Astrocyte of the cerebellum (primary cell): Measurements from ENCODE around the gene HTR5A.
"Not testable (repeated sequence)": the region's sequence is repeated elsewhere in the genome, so short reads cannot be mapped to it uniquely, and the experiment has no call there.

Source experiments
- DNase-seq: peaks from one replicate; pipeline ENCODE4 v3.0.0-alpha.2; 2011; ENCODE audit warnings: low read depth
- H3K4me3 ChIP-seq: 2 replicates; pipeline ENCODE4 v1.5.1; 2011; ENCODE audit warnings: mild to moderate bottlenecking, low read depth, low read length, moderate library complexity
- in situ Hi-C: cut with HindIII; loops from 2 replicates; pipeline ENCODE4 v1.10.0; 2017; ENCODE audit warnings: low sequenced_read_pairs
- TF ChIP-seq, protein P1 (sequence below): IDR thresholded peaks from 2 replicates; pipeline ENCODE4 v1.5.1; 2012; ENCODE audit warnings: low read length, low read depth, moderate library complexity, mild to moderate bottlenecking; ENCODE audit errors: missing control alignments

Gene HTR5A

DNA sequence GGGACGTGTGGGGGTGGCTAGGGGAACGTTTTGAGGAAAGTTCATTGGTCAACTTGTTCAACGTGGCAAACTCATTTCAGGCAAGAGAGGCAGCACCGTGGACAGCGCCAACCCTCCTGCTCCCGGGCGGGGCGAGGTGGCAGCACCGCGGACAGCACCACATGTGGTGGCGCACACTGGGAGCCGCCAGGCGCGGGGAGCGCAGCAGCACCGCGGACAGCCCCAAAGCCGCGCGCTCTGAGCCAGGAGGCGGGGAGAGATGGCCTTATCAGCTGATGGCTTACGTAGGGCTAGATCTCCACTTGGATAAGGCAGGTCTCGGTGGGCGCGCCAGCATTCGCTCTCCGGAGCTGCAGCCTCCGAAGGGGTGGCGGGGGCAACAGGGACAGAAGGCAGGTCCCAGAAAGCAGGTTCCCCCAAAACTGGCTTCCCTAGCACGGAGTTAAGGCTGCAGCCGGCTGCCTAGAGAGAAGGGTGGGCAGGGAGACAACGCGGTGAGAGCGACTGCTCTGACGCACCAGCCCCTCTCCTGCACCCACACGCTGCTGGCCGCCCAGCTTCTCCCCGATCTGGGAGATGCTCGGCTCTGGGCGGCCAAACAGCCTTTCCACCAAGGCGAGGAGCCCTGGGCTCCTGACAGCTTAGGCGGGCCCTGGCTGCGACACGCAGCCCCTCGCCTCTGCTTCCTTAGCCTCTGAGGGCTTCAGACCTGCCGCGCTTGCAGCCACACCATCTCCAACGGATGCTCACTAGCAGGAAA, at the start of gene HTR5A:
Gene HTR5A, plus strand, starts transcription at position 333 of the 760 bp plus-strand sequence. CDS start 576 bp downstream, outside the sequence.
- in situ Hi-C loops = no loop called here
- TF ChIP-seq, protein P1, sequence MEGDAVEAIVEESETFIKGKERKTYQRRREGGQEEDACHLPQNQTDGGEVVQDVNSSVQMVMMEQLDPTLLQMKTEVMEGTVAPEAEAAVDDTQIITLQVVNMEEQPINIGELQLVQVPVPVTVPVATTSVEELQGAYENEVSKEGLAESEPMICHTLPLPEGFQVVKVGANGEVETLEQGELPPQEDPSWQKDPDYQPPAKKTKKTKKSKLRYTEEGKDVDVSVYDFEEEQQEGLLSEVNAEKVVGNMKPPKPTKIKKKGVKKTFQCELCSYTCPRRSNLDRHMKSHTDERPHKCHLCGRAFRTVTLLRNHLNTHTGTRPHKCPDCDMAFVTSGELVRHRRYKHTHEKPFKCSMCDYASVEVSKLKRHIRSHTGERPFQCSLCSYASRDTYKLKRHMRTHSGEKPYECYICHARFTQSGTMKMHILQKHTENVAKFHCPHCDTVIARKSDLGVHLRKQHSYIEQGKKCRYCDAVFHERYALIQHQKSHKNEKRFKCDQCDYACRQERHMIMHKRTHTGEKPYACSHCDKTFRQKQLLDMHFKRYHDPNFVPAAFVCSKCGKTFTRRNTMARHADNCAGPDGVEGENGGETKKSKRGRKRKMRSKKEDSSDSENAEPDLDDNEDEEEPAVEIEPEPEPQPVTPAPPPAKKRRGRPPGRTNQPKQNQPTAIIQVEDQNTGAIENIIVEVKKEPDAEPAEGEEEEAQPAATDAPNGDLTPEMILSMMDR = no peak
- no peak within 1 kb of the TSS for H3K4me3 ChIP-seq
- DNase-seq = peak; percentile 77

DNA sequence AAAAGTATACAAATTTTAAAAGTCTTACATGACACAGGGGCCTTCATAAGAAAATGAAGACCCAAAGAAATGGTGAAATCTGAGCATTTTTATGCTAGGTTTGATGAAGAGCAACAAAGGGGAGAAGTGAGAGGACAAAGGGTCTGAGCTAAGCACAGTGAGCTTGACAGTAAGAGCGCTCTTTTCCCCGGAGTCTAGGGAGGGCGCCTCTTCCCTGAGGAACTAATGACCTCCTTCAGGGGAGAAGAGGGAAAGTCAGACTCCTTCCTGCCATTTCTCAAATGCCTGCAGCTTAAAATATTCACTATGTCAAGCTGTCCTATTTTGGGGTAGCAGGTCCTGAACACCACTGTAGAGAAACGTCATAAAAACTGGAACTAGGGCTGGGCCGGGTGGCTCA, 49.1 kb upstream of the HTR5A start:
- in situ Hi-C loops = no loop called here
- TF ChIP-seq, protein P1 = no peak
- H3K4me3 ChIP-seq = no peak overlapping the region
- no peak for DNase-seq

DNA sequence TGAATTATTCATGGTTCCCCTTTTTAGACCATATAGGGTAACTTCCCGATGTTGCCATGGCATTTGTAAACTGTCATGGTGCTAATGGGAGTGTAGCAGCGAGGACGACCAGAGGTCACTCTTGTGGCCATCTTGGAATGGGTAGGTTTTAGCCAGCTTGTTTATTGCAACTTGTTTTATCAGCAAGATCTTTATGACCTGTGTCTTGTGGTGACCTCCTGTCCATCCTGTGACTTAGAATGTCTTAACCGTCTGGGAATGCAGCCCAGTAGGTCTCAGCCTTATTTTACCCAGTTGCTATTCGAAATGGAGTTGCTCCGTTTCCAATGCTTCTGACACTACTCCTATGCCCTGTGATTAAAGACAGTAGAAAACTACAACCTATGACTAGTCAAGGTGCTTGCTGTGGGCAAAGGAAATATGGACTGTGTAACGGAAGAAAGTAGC, 48.4 kb upstream of the HTR5A start:
- no peak for DNase-seq
- no peak overlapping the region for H3K4me3 ChIP-seq
- TF ChIP-seq, protein P1 = no peak
- in situ Hi-C loops = no loop called here

DNA sequence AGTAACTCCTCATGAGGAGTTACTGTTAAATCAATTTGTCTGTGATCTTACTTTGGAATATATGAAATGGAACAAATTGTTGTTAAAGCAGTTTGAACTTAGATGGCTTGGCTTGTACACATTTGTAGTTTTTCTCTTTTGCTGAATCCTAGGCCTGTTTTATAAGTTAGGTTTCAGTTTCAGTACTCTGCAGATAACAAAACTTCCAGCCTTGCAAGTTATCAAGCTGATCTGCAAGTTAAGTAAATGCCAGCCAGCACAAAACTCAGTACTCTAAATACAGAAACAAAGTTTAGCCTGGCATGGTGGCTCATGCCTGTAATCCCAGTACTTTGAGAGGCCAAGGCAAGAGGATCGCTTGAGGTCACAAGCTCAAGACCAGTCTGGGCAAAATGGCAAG, 42.2 kb upstream of the HTR5A start:
- H3K4me3 ChIP-seq = no peak overlapping the region
- no peak for DNase-seq
- TF ChIP-seq, protein P1 = no peak
- in situ Hi-C loops = no loop called here

DNA sequence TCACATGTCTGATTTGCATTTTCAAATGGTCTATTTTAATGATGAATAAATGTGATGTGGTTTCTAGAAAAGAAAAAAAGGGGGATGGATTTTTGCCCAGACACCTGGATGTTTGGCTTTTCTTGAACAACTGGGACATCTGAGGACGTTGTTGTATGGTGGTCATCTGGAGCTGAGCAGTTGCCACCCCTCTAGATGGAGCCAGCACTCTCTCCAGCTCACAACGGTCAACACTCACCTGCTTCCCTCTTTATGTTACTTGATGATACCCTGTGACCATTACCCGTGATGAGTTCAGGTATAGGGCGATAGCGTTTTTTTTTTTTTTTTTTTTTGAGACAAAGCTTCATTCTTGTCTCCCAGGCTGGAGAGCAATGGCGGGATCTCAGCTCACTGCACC, 37.1 kb upstream of the HTR5A start:
- in situ Hi-C loops = no loop called here
- no peak for DNase-seq
- TF ChIP-seq, protein P1 = no peak
- H3K4me3 ChIP-seq = no peak overlapping the region

DNA sequence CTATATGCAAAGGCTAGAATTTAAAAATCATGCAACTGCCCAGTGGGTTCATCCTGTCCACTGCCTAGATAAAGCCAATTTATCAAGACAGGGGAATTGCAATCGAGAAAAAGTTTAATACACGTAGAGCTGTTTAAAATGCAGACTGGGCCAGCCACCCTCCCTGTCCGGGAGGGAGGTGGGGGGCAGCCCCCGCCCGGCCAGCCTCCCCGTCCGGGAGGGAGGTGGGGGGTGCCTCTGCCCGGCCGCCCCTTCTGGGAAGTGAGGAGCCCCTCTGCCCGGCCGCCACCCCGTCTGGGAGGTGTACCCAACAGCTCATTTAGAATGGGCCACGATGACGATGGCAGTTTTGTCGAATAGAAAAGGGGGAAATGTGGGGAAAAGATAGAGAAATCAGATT, 35.6 kb upstream of the HTR5A start:
- in situ Hi-C loops, DNase-seq, H3K4me3 ChIP-seq: not testable (repeated sequence)

DNA sequence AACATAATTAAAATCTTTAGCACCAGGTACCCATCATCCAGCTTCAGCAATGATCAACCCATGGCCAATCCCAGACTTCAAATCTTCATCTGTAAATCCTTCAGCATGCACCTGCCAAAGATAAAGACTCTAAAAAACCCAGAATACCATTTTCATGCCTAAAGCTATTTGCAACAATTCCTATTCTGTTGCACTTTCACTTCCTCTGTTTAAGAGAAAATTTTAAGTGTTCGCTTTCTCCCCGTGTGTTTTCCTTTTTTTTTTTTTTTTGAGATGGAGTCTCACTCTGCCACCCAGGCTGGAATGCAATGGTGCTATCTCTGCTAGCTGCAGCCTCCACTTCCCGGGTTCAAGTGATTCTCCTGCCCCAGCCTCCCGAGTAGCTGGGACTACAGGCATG, 31.8 kb upstream of the HTR5A start:
- in situ Hi-C loops = no loop called here
- DNase-seq = no peak
- TF ChIP-seq, protein P1 = no peak
- H3K4me3 ChIP-seq = no peak overlapping the region
